Mesenchymal stem cell (in vitro differentiated cells and primary cell): ENCODE results near the gene SLC12A5.

ENCODE experiments used
- DNase-seq: peaks from one replicate; pipeline ENCODE4 v3.0.0-alpha.2; 2013
- H2AFZ ChIP-seq: one replicate; pipeline ENCODE4 v1.6.1; 2013; ENCODE audit warnings: low read depth, mild to moderate bottlenecking, control low read depth, inconsistent platforms, low read length, moderate library complexity
- H2AK5ac ChIP-seq: 2 replicates; pipeline ENCODE4 v1.6.1; 2013; ENCODE audit warnings: low read length, moderate library complexity, mild to moderate bottlenecking, inconsistent platforms; ENCODE audit not compliant: severe bottlenecking
- H2BK120ac ChIP-seq: one replicate; pipeline ENCODE4 v1.6.1; 2013; ENCODE audit warnings: low read depth, mild to moderate bottlenecking, inconsistent platforms, low read length, moderate library complexity
- H2BK12ac ChIP-seq, 2 experiments: one replicate each; pipeline ENCODE4 v1.6.1; 2013; ENCODE audit warnings: inconsistent platforms in 2 of 2, low read length in 2 of 2, mild to moderate bottlenecking in 2 of 2, moderate library complexity in 2 of 2, control low read depth in 1 of 2
- H2BK15ac ChIP-seq: one replicate; pipeline ENCODE4 v1.6.1; 2013; ENCODE audit warnings: mild to moderate bottlenecking, low read depth, inconsistent platforms; ENCODE audit not compliant: poor library complexity, severe bottlenecking
- H2BK5ac ChIP-seq: 2 replicates; pipeline ENCODE4 v1.6.1; 2013; ENCODE audit warnings: low read depth, mild to moderate bottlenecking, low read length, control low read depth, inconsistent platforms; ENCODE audit not compliant: poor library complexity, severe bottlenecking
- H3K14ac ChIP-seq, 2 experiments: one replicate each; pipeline ENCODE4 v1.6.1; 2013; ENCODE audit warnings: inconsistent platforms in 2 of 2, low read length in 2 of 2, control low read depth in 1 of 2, mild to moderate bottlenecking in 1 of 2, moderate library complexity in 1 of 2
- H3K18ac ChIP-seq, 2 experiments: one replicate each; pipeline ENCODE4 v1.6.1; 2013; ENCODE audit warnings: inconsistent platforms in 2 of 2, low read length in 2 of 2, control low read depth in 1 of 2, low read depth in 1 of 2, mild to moderate bottlenecking in 1 of 2
- H3K23ac ChIP-seq, 2 experiments: one replicate each; pipeline ENCODE4 v1.6.1; 2013; ENCODE audit warnings: inconsistent platforms in 2 of 2, low read length in 2 of 2, mild to moderate bottlenecking in 2 of 2, moderate library complexity in 2 of 2, control low read depth in 1 of 2
- H3K27ac ChIP-seq: 2 replicates; pipeline ENCODE4 v1.5.1; 2013; ENCODE audit warnings: mild to moderate bottlenecking, moderate library complexity, low read length, control low read depth, inconsistent platforms; ENCODE audit not compliant: poor library complexity, severe bottlenecking
- H3K27me3 ChIP-seq, 2 experiments: 2 replicates each; pipeline versions ENCODE4 v1.6.1 to v1.7.0; 2013; ENCODE audit warnings: low read length in 2 of 2, mild to moderate bottlenecking in 2 of 2, moderate library complexity in 2 of 2, control low read depth in 1 of 2, inconsistent platforms in 1 of 2; ENCODE audit not compliant: control insufficient read depth in 1 of 2, insufficient read depth in 1 of 2
- H3K36me3 ChIP-seq, 2 experiments: 2 replicates each; pipeline versions ENCODE4 v1.6.1 to v1.7.0; 2013; ENCODE audit warnings: low read length in 2 of 2, control low read depth in 1 of 2, inconsistent platforms in 1 of 2, low read depth in 1 of 2, mild to moderate bottlenecking in 1 of 2; ENCODE audit not compliant: insufficient read depth in 2 of 2, control insufficient read depth in 1 of 2
- H3K4ac ChIP-seq, 2 experiments: one replicate each; pipeline ENCODE4 v1.6.1; 2013; ENCODE audit warnings: inconsistent platforms in 2 of 2, low read length in 2 of 2, mild to moderate bottlenecking in 2 of 2, moderate library complexity in 2 of 2, control low read depth in 1 of 2, low read depth in 1 of 2
- H3K4me1 ChIP-seq: 2 replicates; pipeline ENCODE4 v1.6.1; 2013; ENCODE audit warnings: low read depth, low read length, control low read depth; ENCODE audit not compliant: control insufficient read depth, insufficient read depth
- H3K4me2 ChIP-seq: 2 replicates; pipeline ENCODE4 v1.6.1; 2013; ENCODE audit warnings: low read length, mild to moderate bottlenecking, inconsistent platforms; ENCODE audit not compliant: poor library complexity, severe bottlenecking
- H3K4me3 ChIP-seq, 2 experiments: 2 replicates each; pipeline versions ENCODE4 v1.5.1 to v1.7.0; 2013; ENCODE audit warnings: low read length in 2 of 2, mild to moderate bottlenecking in 2 of 2, control low read depth in 1 of 2, low read depth in 1 of 2; ENCODE audit not compliant: insufficient read depth in 1 of 2
- H3K79me1 ChIP-seq: replicated peaks from 2 replicates; pipeline ENCODE4 v1.6.1; 2013; ENCODE audit warnings: mild to moderate bottlenecking, control low read depth, low read length, inconsistent platforms; ENCODE audit not compliant: poor library complexity, severe bottlenecking
- H3K9ac ChIP-seq: 2 replicates; pipeline ENCODE4 v1.7.0; 2013; ENCODE audit warnings: mild to moderate bottlenecking, low read length, moderate library complexity
- H3K9me3 ChIP-seq: 2 replicates; pipeline ENCODE4 v1.7.0; 2013; ENCODE audit warnings: mild to moderate bottlenecking, low read length; ENCODE audit not compliant: control insufficient read depth
- H4K8ac ChIP-seq: one replicate; pipeline ENCODE4 v1.6.1; 2013; ENCODE audit warnings: inconsistent platforms, mild to moderate bottlenecking, low read length, moderate library complexity
- H4K91ac ChIP-seq: one replicate; pipeline ENCODE4 v1.6.1; 2013; ENCODE audit warnings: mild to moderate bottlenecking, low read length, inconsistent platforms
- WGBS: methylation state at CpG from one replicate; pipeline ENCODE4 v1.1.7; 2013; ENCODE audit warnings: mixed read lengths; 5-methylcytosine and 5-hydroxymethylcytosine counted together

SLC12A5 gene

GRCh38 chr20:46077642-46078305 is 48.8 kb downstream of the SLC12A5 start:
- Histone ChIP-seq H3K9me3 (no peaks in the 10 kb centered on the region), H3K18ac (no peak overlapping the region), H3K4me1 (no peaks in the 10 kb centered on the region), H2BK5ac (no peak overlapping the region), H3K9ac (no peak overlapping the region), H2BK12ac (no peak overlapping the region), H2BK120ac (no peak overlapping the region), H4K8ac (peak overlapping the region; percentile 54), H3K4me2 (no peak overlapping the region), H2AFZ (no peak overlapping the region), H3K27ac (no peak overlapping the region), H2BK15ac (no peak overlapping the region), H2AK5ac (no peak overlapping the region), H3K79me1 (peaks cover 45% of the 10 kb centered on the region), H3K23ac (no peak overlapping the region), H3K36me3 (peaks cover 15 to 57% of the 10 kb centered on the region in 2 experiments), H3K27me3 (no peaks in the 10 kb centered on the region), H3K14ac (no peak overlapping the region), H3K4ac (no peak overlapping the region), H3K4me3 (no peak overlapping the region), H4K91ac (no peak overlapping the region)
- DNase-seq = no peak
- WGBS = 96% methylated on average over 8 of the region's 8 CpGs

- no peak overlapping the region for H2BK5ac ChIP-seq
- no peak overlapping the region for H2BK12ac ChIP-seq
- no peak overlapping the region for H4K8ac ChIP-seq
- WGBS = 90% methylated on average over 7 of the region's 7 CpGs
- H3K4ac ChIP-seq = no peak overlapping the region
- H2AFZ ChIP-seq = no peak overlapping the region
- no peak overlapping the region for H3K14ac ChIP-seq
- no peak overlapping the region for H3K9ac ChIP-seq
- H3K27ac ChIP-seq = no peak overlapping the region
- H4K91ac ChIP-seq = no peak overlapping the region
- no peak overlapping the region for H2BK15ac ChIP-seq
- H3K9me3 ChIP-seq = no peaks in the 10 kb centered on the region
- no peak overlapping the region for H3K18ac ChIP-seq
- no peak overlapping the region for H3K4me3 ChIP-seq
- H3K27me3 ChIP-seq = no peaks in the 10 kb centered on the region
- H3K4me2 ChIP-seq = no peak overlapping the region
- no peak overlapping the region for H2AK5ac ChIP-seq
- DNase-seq = no peak
- peaks cover 36% of the 10 kb centered on the region for H3K79me1 ChIP-seq
- no peak overlapping the region for H3K23ac ChIP-seq
- H3K36me3 ChIP-seq = peaks cover 15 to 48% of the 10 kb centered on the region in 2 experiments
- H2BK120ac ChIP-seq = no peak overlapping the region
- no peaks in the 10 kb centered on the region for H3K4me1 ChIP-seq
Observed at GRCh38 chr20:46078954-46079353, 49.9 kb downstream of the SLC12A5 start.

GRCh38 chr20:46081074-46081473 is 52.1 kb downstream of the SLC12A5 start:
- H3K4me3 ChIP-seq = no peak overlapping the region
- no peak overlapping the region for H2BK5ac ChIP-seq
- H3K9ac ChIP-seq = no peak overlapping the region
- no peak overlapping the region for H2AFZ ChIP-seq
- no peak overlapping the region for H3K27ac ChIP-seq
- H3K79me1 ChIP-seq = peaks cover 20% of the 10 kb centered on the region
- no peak overlapping the region for H2AK5ac ChIP-seq
- no peak overlapping the region for H4K91ac ChIP-seq
- no peaks in the 10 kb centered on the region for H3K9me3 ChIP-seq
- H3K4me2 ChIP-seq = no peak overlapping the region
- H3K23ac ChIP-seq = no peak overlapping the region
- H3K4ac ChIP-seq = no peak overlapping the region
- H2BK120ac ChIP-seq = no peak overlapping the region
- DNase-seq = no peak
- H3K4me1 ChIP-seq = peaks cover 6% of the 10 kb centered on the region
- no peak overlapping the region for H3K18ac ChIP-seq
- WGBS = no CpG with 5 or more reads among the region's 1 CpG
- no peak overlapping the region for H3K14ac ChIP-seq
- H3K36me3 ChIP-seq = peaks cover 15 to 27% of the 10 kb centered on the region in 2 experiments
- no peak overlapping the region for H4K8ac ChIP-seq
- no peak overlapping the region for H2BK12ac ChIP-seq
- H3K27me3 ChIP-seq = no peaks in the 10 kb centered on the region
- H2BK15ac ChIP-seq = no peak overlapping the region

- Histone ChIP-seq H3K4me1 (peaks cover 9% of the 10 kb centered on the region), H3K4me3 (no peak overlapping the region), H2BK12ac (no peak overlapping the region), H3K9me3 (no peaks in the 10 kb centered on the region), H3K18ac (no peak overlapping the region), H3K9ac (no peak overlapping the region), H3K4me2 (no peak overlapping the region), H3K4ac (no peak overlapping the region), H3K23ac (no peak overlapping the region), H2AK5ac (no peak overlapping the region), H3K79me1 (peaks cover 7% of the 10 kb centered on the region), H3K27ac (no peak overlapping the region), H3K36me3 (peaks cover 8 to 17% of the 10 kb centered on the region in 2 experiments), H3K14ac (no peak overlapping the region), H2BK5ac (no peak overlapping the region), H4K8ac (no peak overlapping the region), H2BK120ac (no peak overlapping the region), H2BK15ac (no peak overlapping the region), H3K27me3 (no peaks in the 10 kb centered on the region), H4K91ac (no peak overlapping the region), H2AFZ (no peak overlapping the region)
- 87% methylated on average over 4 of the region's 6 CpGs for WGBS
- DNase-seq = peak; percentile 31
Observed at GRCh38 chr20:46083101-46083500, 54.1 kb downstream of the SLC12A5 start.
